Esophagus mucosa (tissue), 1 donor: Measurements from ENCODE around the gene SLITRK1. TPM values are rescaled to one million over a fixed set of nuclear protein-coding genes. Genes with fewer than 3 reads are reported as not detected.
A peak's percentile ranks its signal among the peaks of the same experiment; 100 is the strongest.

Experiments used
- ATAC-seq: fragments of 200-7000 bp; cut with Tn5 transposase; one replicate; pipeline ENCODE4 v1.9.1; 2020
- total RNA-seq: library from RNA; stranded (reverse); gene quantifications from one replicate; pipeline ENCODE4 v1.2.4, GENCODE V29; 2023
- donor health status: DM: yes; HTN: yes; CAD: no.

SLITRK1 gene
- total RNA-seq, 1 donor from 2014 or later, result not detected

- no peak for ATAC-seq
Measured at GRCh38 chr13:83865161-83866137, 16.8 kb downstream of the SLITRK1 start.

DNA sequence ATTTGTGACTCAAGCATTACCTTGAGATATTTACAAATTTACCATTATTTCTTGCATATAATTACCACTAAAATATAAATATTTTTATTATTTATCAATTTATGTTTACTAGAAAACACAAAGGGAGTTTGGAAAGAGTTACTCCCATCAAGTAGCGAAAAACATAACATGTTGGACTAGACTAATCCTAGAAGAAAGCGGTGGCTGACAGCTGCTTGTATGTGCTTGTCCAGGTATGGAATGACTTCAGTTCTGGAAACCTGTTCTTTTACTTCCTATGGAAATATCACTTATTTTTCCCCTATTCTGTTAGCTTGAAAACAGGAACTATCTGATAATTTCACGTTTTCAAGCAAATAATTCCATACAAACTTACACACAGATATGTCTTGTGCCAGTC, 28.5 kb downstream of the SLITRK1 start:
- peak; percentile 50 for ATAC-seq

DNA sequence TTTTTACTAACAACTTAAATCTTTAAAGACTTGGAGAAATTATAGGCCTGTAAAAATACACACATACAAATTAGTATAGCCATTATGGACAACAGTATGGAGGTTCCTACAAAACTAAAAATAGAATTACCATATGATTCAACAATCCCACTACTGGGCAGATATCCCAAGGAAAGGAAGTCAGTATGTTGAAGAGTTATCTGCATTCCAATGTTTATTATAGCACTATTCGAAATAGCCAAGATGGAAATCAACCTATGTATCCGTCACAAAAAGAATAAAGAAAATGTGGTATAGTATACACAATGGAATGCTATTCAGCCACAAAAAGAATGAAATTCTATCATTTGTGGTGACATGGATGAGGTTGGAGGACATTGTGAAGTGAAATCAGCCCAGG, 37.2 kb downstream of the SLITRK1 start:
- no peak for ATAC-seq

DNA sequence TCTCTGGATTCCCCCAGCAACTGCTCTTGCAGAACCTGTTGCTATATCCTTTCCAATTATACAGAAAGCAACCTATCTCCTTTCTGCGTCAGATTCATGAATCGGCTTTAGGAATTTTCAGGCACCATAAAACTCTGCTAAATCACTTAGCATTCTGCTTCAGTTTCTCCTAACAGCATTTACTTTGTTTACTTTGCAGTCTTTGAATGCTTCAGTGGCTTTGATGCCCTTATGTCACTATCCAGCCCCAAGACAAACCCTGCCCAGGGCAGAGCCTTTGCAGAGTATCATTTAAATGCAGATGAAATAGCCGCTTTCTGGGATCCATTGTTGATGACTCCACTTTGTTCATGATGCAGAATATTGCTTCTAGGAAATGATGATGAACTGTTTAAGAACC, 43.1 kb downstream of the SLITRK1 start:
- no peak for ATAC-seq

DNA sequence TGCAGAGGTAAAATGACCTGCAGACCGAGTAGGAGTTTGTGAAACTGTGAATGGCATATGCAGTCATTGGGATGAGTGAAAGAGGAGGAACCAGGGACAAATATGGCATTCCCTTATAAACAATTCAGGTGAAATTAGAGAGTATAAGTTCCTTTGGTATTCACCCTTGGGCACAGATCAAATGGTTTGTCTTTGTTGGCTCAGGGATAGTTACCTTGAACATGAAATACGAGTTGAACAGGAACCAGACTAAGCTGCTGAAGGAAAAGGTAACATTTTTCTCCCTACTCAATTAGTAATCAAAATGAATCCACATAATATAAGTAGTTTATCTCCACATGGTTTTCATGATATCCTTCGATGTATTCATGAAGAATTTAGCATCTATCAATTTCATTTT, 50.5 kb downstream of the SLITRK1 start:
- peak; percentile 77 for ATAC-seq

GRCh38 chr13:83829810-83830209, 52.5 kb downstream of the SLITRK1 start:
- no peak for ATAC-seq

DNA sequence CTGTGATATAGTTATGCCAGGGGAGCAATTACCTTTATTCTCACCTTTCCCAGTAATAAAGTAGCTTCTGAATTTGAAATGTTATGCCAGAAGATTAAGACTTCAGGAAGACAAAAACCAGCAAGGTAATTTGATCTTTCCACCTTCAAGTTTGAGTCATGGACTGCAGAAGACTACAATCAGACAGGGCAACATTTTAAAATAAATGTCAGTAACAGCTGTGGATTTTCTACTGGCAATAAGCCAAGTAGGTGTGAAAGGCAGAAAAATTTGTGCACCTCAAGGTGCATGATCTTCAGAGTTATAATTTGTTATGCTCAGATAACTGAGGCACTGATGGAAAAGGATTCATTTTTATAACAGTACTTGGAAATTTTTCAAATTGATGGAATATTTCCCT, 54.9 kb downstream of the SLITRK1 start:
- no peak for ATAC-seq
